ENCODE results near the gene IGF2R. TPM values are rescaled to one million over a fixed set of nuclear protein-coding genes. Genes with fewer than 3 reads are reported as not detected.
A peak's percentile ranks its signal among the peaks of the same experiment; 100 is the strongest.

Gene IGF2R
- total RNA-seq, 1 donor from 2014 or later = 109 TPM

DNA sequence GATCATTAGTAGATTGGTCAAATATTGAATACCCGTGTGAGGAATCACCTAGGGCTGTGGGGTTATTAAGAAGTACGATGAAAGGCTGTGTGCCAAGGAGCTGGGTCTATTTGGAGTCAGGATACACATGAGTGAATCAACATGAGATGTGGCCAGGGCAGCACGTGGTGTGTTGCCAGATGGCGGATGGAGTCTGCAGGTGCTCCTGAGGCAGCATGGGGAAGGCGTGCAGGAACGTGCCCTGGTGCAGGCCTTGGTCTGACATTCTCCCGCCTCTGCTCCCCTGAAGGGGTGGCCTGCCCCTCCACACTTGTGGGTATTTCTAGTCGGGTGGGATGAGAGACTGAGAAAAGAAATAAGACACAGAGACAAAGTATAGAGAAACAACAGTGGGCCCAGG, 113.7 kb downstream of the IGF2R start:
- Histone ChIP-seq H3K4me3 (ENCODE audit: low read depth, low read length) (no peak overlapping the region), H3K36me3 (ENCODE audit: control insufficient read depth, insufficient read depth, low read length) (peaks cover 47% of the 10 kb centered on the region), H3K27me3 (ENCODE audit: control insufficient read depth, insufficient read depth, low read length) (no peaks in the 10 kb centered on the region)
- DNase-seq (ENCODE audit: low read depth) (peak; percentile 62), FAIRE-seq (no peak)
- TF ChIP-seq, protein P1, sequence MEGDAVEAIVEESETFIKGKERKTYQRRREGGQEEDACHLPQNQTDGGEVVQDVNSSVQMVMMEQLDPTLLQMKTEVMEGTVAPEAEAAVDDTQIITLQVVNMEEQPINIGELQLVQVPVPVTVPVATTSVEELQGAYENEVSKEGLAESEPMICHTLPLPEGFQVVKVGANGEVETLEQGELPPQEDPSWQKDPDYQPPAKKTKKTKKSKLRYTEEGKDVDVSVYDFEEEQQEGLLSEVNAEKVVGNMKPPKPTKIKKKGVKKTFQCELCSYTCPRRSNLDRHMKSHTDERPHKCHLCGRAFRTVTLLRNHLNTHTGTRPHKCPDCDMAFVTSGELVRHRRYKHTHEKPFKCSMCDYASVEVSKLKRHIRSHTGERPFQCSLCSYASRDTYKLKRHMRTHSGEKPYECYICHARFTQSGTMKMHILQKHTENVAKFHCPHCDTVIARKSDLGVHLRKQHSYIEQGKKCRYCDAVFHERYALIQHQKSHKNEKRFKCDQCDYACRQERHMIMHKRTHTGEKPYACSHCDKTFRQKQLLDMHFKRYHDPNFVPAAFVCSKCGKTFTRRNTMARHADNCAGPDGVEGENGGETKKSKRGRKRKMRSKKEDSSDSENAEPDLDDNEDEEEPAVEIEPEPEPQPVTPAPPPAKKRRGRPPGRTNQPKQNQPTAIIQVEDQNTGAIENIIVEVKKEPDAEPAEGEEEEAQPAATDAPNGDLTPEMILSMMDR (IDR thresholded peaks at IDR 0.05; ENCODE audit: insufficient read depth, low read length, severe bottlenecking) = no peak

DNA sequence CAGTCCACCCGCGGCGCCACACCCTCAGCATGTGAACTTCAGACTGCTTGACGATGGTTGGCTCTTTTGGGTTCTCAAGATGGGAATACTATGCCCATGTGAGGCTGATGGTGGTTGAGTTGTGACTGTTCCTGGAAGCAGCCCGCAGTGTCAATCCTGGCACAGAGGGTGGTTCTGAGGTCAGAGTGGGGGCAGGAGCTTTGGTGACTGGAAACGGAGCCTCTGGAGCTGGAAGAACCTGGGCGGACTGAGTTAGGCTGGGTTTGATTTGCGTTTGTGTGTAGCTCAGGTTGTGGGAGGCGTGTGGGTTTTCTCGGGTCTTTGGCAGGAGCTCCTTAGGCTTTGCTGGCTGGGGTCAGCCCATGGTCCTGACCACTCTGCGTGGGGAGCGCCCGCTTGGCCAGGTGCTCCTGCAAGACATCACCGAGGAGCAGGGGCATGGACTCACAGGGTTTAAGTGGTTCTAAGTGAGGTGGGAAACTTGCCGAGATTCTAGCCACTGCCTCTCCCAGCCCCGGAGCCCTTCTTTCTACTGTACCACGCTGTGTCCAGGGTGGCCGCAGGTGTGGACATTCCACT, 115.4 kb downstream of the IGF2R start:
- FAIRE-seq = no peak

DNA sequence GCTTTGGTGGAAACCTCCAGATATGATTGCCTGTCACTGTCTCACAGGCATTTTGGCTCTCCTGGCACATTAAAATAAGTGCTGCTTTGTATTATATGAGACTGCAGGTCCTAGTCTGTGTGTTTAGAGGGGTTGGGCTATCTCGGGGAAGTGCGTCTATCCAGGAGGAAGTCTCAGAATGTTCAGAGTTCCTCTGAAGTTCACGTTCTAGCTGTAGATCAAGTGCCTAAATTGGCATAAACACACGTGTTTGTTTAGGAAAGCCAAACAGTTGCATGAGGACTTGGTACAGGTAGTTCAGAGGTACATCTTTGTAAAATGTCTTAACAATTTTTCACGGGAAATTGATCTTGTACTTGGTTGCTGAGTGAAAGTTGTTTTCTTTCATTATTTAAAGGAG, 116.3 kb downstream of the IGF2R start:
- no peak for DNase-seq (ENCODE audit: low read depth)
- no peak overlapping the region for H3K4me3 ChIP-seq (ENCODE audit: low read depth, low read length)
- FAIRE-seq = peak; percentile 36
- peaks cover 39% of the 10 kb centered on the region for H3K36me3 ChIP-seq (ENCODE audit: control insufficient read depth, insufficient read depth, low read length)
- no peaks in the 10 kb centered on the region for H3K27me3 ChIP-seq (ENCODE audit: control insufficient read depth, insufficient read depth, low read length)
- TF ChIP-seq, protein P1 (IDR thresholded peaks at IDR 0.05; ENCODE audit: insufficient read depth, low read length, severe bottlenecking) = no peak

More for the DNA sequence above, 115.4 kb downstream of the IGF2R start:
- Histone ChIP-seq H3K36me3 (ENCODE audit: control insufficient read depth, insufficient read depth, low read length) (peaks cover 41% of the 10 kb centered on the region), H3K4me3 (ENCODE audit: low read depth, low read length) (no peak overlapping the region), H3K27me3 (ENCODE audit: control insufficient read depth, insufficient read depth, low read length) (no peaks in the 10 kb centered on the region)
- TF ChIP-seq, protein P1 (IDR thresholded peaks at IDR 0.05; ENCODE audit: insufficient read depth, low read length, severe bottlenecking) = no peak
- no peak for DNase-seq (ENCODE audit: low read depth)

DNA sequence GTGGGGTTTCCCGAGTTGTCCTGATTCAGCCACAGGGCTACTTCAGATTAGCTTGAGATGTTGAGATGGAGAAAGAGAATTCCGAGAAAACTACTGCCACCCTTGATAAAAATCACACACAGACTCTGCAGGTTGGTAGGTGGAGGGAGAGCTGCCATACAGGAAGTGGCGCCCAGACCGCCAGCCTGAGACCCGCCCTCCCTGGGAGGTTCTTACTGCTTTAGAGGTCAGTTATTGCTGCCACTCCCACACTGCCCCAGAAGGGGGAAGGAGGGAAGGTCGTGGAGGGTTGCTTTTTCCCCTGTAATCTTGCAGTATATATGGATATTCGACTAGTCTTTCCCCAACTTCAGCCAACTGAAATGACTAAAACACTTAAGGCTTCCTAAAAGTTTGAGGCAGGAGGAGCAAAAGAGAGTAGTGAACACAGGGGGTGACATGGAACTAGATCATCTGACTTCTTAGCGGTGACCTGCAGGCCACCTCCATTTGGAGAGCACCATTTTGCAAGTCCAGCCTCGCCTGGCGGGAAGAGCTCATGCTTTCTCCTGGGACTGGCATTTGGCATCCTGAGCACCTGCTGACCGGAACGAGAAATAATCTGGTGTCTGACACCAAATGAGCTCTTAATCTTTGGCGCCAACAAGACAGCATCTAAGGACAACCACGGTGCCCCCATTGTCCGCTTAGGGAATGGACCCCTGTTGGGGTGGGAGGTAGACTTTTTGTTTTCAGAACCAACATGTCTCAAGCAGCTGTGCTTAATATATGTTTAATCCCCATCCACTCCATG, 117.0 kb downstream of the IGF2R start:
- H3K27me3 ChIP-seq (ENCODE audit: control insufficient read depth, insufficient read depth, low read length) = no peaks in the 10 kb centered on the region
- DNase-seq (ENCODE audit: low read depth) (no peak), FAIRE-seq (no peak)
- H3K4me3 ChIP-seq (ENCODE audit: low read depth, low read length) = no peak overlapping the region
- peaks cover 36% of the 10 kb centered on the region for H3K36me3 ChIP-seq (ENCODE audit: control insufficient read depth, insufficient read depth, low read length)
- TF ChIP-seq, protein P1 (IDR thresholded peaks at IDR 0.05; ENCODE audit: insufficient read depth, low read length, severe bottlenecking) = no peak

DNA sequence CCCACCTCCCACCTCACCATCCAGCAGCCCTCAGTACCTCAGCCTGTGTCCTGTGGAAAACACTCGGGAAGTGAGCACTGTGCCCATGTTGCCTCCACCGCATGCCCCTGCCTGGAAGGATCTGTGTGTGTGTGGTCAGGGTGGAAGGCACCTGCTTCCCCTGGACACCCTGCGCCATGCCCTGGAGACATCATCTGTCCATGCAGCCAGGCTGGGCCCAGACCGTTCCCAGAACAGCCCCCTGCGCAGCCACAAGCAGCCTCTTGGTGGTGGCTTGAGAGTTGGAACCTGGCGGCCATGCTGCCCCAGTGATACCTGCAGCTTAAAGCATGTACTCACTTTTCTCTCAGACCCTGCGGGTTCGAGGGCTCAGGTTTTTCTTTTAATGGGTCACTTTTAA, 117.9 kb downstream of the IGF2R start:
- Histone ChIP-seq H3K4me3 (ENCODE audit: low read depth, low read length) (no peak overlapping the region), H3K36me3 (ENCODE audit: control insufficient read depth, insufficient read depth, low read length) (peaks cover 39% of the 10 kb centered on the region), H3K27me3 (ENCODE audit: control insufficient read depth, insufficient read depth, low read length) (no peaks in the 10 kb centered on the region)
- no peak for FAIRE-seq
- DNase-seq (ENCODE audit: low read depth) = no peak
- TF ChIP-seq, protein P1 (IDR thresholded peaks at IDR 0.05; ENCODE audit: insufficient read depth, low read length, severe bottlenecking) = no peak
